NCI-H1048 (cell line): ENCODE results near the gene DOHH.
"Not testable (repeated sequence)": the region's sequence is repeated elsewhere in the genome, so short reads cannot be mapped to it uniquely, and the experiment has no call there.

Experiments
- DNase-seq: peaks from one replicate; lab custom pipeline; 2025; lab: John Stamatoyannopoulos, UW

DOHH gene

GRCh38 chr19:3459089-3459881, 41.2 kb downstream of the DOHH start:
- DNase-seq, result no peak

DNA sequence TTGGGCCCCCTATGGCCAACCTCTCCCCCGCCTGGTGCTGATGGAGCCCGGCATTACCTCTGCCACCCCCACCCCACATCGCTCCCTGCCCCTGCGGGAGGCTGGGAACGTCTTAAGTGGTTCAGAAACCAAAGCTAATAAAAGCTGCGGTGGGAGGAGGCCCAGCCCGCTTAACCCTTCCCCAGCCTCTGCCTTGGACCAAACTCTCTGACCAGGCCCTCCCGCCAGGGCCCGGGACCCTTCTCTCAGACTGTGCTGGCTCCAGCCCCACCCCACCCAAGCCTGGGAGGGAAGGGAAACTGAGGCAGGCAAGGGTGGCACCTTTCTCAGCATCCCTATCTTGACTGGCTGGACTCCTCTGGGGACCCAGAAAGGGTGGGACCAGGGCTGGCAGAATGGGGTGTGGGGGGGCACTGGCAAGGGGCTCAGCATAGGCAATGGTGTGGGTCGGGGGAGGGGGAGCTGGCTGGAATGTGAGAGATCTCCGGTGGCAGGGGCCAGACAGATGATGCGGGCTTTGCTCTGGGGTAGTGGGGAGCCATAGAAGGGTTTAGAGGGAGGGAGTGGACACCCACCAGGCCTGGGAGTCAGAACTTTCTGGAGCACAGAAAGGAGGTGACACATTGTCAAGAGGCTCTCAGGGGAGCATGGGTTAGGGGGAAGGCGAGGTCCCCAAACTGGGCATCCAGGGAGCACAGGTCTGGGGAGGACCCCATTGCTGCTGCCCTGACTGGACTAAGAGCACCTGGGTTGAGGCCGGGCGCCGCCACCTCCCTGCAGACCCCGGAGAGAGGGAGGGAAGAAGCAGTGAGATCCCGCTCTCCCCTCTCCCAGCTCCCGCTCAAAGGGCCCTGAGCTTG, 42.0 kb downstream of the DOHH start:
- no peak for DNase-seq

- no peak for DNase-seq
Measured at GRCh38 chr19:3457528-3458228, 42.8 kb downstream of the DOHH start.

- DNase-seq, result no peak
Measured at GRCh38 chr19:3456925-3457527, 43.4 kb downstream of the DOHH start.

- no peak for DNase-seq
Measured at GRCh38 chr19:3455960-3456601, 44.4 kb downstream of the DOHH start.

GRCh38 chr19:3455393-3455955, 45.0 kb downstream of the DOHH start:
- no peak for DNase-seq

GRCh38 chr19:3454656-3455392, 45.6 kb downstream of the DOHH start:
- no peak for DNase-seq

DNA sequence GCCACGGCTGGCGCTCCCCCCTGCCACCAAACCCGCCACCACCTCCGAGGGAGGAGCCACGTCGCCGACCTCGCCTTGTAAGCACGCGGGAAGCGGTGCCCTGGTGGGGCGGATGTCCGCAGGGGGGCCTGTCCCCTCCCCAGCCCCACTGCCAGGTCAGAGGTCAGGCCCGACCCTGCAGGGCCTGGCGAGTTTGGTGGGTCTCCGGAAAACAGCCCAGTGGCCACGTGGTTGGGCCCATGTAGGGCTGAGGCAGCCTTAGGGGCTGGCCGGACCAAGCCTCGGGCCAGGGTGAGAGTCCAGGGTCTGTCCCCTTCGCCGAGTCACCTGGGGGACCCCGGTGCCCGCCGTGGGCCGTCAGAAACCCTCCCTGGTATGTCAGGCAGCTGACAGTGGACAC, 46.6 kb downstream of the DOHH start:
- no peak for DNase-seq

DNA sequence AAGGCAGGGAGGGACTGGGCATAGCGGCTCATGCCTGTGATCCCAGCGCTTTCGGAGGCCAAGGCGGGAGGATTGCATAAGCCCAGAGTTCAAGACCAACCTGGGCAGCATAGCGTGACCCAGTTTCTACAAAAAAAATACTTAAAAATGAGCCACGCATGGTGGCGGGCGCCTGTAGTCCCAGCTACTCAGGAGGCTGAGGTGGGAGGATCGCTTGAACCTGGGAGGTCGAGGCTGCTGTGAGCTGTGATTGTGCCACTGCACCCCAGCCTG, 47.6 kb downstream of the DOHH start:
- not testable (repeated sequence) for DNase-seq

DNA sequence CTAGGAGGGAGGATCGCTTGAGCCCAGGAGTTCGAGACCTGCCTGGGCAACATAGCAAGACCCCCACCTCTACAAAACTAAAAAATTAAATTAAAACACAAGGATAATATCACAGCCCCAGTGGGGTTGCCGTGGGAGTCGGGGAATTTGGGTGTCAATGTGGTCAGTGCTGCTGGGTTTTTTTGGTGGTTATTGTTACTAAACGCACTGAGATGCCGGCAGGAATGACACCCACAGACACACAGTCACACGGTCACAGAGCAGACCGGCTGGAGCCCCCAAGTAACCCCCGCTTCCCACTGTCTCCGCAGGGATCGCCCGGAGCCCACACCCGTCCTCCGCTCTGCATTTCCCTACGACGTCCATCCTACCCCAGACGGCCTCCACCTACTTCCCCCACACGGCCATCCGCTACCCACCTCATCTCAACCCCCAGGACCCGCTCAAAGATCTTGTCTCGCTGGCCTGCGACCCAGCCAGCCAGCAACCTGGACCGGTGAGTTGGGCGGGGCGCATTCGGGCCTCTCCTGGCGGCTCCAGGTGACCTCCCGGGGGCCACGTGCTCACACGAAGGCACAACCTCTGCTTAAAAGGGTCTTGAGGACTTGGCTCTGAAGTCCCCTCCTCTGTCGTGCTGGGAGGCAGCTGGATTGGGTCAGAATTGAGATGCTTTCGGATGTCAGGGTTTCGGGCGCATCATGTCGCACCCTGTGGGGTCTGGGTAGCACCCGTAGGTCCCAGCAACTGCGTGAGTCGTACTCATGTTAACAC, 48.1 kb downstream of the DOHH start:
- no peak for DNase-seq

DNA sequence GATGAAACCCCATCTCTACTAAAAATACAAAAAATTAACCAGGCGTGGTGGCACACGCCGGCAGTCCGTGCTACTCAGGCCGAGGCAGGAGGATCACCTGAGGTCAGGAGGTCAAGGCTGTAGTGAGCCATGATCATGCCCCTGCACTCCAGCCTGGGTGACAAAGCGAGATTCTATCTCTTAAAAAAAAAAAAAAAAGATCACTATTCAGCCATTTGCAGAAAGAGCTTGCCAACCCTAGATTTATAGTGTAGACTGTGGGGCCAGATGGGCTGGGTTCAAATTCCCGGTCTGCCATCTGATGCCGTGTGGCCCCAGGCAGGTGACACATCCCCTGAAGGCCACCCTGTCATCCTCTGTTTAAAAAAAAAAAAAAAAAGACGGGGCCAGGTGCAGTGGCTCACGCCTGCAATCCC, 49.0 kb downstream of the DOHH start:
- DNase-seq, result no peak

DNA sequence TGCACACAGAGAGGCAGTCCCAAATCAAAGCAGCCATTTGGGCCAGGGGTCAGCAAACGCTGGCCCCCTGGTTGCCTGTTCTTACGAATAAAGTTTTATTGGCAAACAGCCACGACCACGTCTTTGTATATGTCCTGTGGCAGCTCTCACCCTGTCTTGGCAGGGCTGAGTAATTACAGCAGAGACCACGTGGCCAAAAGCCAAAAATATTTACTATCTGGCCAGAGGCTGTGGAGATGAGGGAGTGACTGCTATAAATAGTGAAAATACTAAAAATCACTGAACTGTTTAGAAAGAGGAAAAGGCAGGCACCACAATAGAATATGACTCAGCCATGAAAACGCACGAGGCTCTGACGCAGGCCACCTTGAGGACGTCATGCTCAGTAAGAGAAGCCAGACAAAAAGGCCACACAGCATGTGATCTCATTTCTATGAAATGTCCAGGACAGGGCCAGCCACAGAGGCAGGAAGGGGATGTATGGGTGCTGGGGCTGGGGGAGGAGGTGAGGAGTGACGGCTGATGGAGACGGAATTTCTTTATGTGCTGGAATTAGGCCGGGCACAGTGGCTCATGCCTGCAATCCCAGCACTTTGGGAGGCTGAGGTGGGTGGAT, 49.6 kb downstream of the DOHH start:
- no peak for DNase-seq

- no peak for DNase-seq
Measured at GRCh38 chr19:3448616-3449334, 51.7 kb downstream of the DOHH start.

- not testable (repeated sequence) for DNase-seq
Measured at GRCh38 chr19:3446657-3447056, 53.8 kb downstream of the DOHH start.

GRCh38 chr19:3444695-3445234, 55.7 kb downstream of the DOHH start:
- no peak for DNase-seq

GRCh38 chr19:3443840-3444694, 56.4 kb downstream of the DOHH start:
- DNase-seq, result no peak

GRCh38 chr19:3442487-3443071, 57.9 kb downstream of the DOHH start:
- no peak for DNase-seq
